ENCODE results near the gene ADM. TPM values are rescaled to one million over a fixed set of nuclear protein-coding genes. Genes with fewer than 3 reads are reported as not detected.

ADM gene
- total and polyA plus RNA-seq, 2 donors (not counting 1 experiment from before 2014, with no cell fraction given): 2.3 to 10.4 TPM

DNA sequence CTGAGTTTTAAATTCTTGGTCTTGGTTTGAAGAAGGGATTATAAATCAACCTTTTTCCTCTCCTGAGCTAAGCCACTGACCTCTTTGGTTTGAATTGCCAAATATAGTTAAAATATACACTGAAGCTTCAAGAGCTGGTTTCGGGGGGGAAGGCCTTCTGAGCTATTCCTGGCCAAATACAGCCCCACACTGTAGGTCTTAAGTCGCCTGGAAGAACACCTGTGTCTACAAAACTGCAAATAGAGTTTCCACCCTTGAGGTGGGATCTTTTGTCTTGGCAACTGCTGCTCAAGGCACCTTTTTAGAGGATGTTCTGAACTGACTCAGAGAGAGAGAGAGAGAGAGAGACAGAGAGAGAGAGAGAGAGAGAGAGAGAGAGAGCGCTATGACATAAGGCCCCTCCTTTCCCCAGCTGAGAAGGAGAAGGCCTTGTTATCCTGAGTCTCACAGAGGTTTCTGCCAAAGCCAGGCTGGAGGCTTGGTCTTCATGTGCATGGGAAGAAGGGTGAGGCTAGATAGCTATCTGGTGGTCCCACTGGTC is 5.5 kb downstream of the ADM start:
- peaks cover 36% of the 10 kb centered on the region for H3K4me1 Mint-ChIP-seq
- POLR2A ChIA-PET: interaction anchor here (1.2 kb wide), 1 partner anchor 551 kb away, joined by 3 read pairs; no protein-coding TSS in a partner anchor
- CTCF ChIA-PET: interaction anchor here (0.9 to 10.2 kb wide), 6 partner anchors 12 to 562 kb away, joined by 3 to 187 read pairs (median 7); no protein-coding TSS in a partner anchor

DNA sequence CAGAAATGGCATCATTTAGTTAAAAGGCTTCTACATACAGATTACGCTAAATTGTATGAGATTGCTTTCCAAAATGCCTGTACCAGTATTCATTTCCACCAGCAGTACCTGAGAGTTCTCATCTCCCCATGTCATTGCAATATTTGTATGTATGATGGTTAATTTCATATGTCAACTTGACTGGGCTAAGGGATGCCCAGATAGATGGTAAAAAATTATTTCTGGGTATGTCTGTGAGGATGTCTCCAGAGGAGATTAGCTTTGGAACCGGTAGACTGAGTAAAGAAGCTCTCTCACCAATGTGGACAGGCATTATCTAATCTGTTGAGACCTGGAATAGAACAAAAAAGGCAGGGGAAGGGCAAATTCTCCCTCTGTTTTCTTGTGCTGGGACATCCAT is 6.9 kb downstream of the ADM start:
- no peak overlapping the region for H3K4me2 ChIP-seq (replicated peaks; ENCODE audit: low read depth, low read length, poor library complexity, severe bottlenecking)
- intact Hi-C loops (cut with micrococcal nuclease): no loop called here
- no peak for ATAC-seq (ENCODE audit: low read depth)
- TF ChIP-seq, protein P1, sequence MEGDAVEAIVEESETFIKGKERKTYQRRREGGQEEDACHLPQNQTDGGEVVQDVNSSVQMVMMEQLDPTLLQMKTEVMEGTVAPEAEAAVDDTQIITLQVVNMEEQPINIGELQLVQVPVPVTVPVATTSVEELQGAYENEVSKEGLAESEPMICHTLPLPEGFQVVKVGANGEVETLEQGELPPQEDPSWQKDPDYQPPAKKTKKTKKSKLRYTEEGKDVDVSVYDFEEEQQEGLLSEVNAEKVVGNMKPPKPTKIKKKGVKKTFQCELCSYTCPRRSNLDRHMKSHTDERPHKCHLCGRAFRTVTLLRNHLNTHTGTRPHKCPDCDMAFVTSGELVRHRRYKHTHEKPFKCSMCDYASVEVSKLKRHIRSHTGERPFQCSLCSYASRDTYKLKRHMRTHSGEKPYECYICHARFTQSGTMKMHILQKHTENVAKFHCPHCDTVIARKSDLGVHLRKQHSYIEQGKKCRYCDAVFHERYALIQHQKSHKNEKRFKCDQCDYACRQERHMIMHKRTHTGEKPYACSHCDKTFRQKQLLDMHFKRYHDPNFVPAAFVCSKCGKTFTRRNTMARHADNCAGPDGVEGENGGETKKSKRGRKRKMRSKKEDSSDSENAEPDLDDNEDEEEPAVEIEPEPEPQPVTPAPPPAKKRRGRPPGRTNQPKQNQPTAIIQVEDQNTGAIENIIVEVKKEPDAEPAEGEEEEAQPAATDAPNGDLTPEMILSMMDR (IDR thresholded peaks at IDR 0.05): no peak
- TF ChIP-seq EZH2 (IDR thresholded peaks at IDR 0.05; ENCODE audit: borderline replicate concordance, insufficient read depth, low read depth, low read length, poor library complexity, severe bottlenecking): no peak
- POLR2A ChIA-PET: interaction anchor here (0.9 kb wide), 1 partner anchor 554 kb away, joined by 3 read pairs; no protein-coding TSS in a partner anchor
- no peaks in the 10 kb centered on the region for H4K20me1 ChIP-seq (ENCODE audit: control insufficient read depth, insufficient read depth, low read length, poor library complexity, severe bottlenecking)
- no peak for DNase-seq
- H3K27ac ChIP-seq (ENCODE audit: low read length in 2 of 2): no peak overlapping the region
- H3K9ac ChIP-seq (ENCODE audit: low read length): no peak overlapping the region
- Mint-ChIP-seq H3K27me3 (peaks cover 17% of the 10 kb centered on the region), H3K4me1 (peaks cover 25% of the 10 kb centered on the region), H3K9me3 (ENCODE audit: insufficient read depth) (no peaks in the 10 kb centered on the region), H3K27ac (no peak overlapping the region), H3K4me3 (no peak overlapping the region)
- H3K27me3 ChIP-seq (replicated peaks in 1 of 4; ENCODE audit: control extremely low read depth in 1 of 4, control insufficient read depth in 3 of 4, insufficient read depth in 4 of 4, low read length in 3 of 4): peaks cover 0 to 13% (median 3%) of the 10 kb centered on the region in 4 experiments
- H3K79me2 ChIP-seq (ENCODE audit: control insufficient read depth, insufficient read depth, low read length): no peaks in the 10 kb centered on the region
- CTCF ChIA-PET: interaction anchor here (2.3 to 10.2 kb wide), 2 partner anchors 16 to 103 kb away, joined by 10 to 187 read pairs; no protein-coding TSS in a partner anchor
- no CpG with 5 or more reads among the region's 2 CpGs for WGBS (ENCODE audit: insufficient coverage)
- H3K4me1 ChIP-seq (ENCODE audit: control insufficient read depth in 2 of 2, insufficient read depth in 2 of 2, low read length in 2 of 2): peaks cover 20 to 23% of the 10 kb centered on the region in 2 donors
- peaks cover 0 to 7% (median 4%) of the 10 kb centered on the region in 3 donors for H3K9me3 ChIP-seq (ENCODE audit: control extremely low read depth in 1 of 3, control insufficient read depth in 2 of 3, insufficient read depth in 1 of 3, low read length in 2 of 3)
- H3K4me3 ChIP-seq (ENCODE audit: control extremely low read depth in 1 of 5, extremely low read depth in 1 of 5, insufficient read depth in 1 of 5, low read depth in 2 of 5, low read length in 4 of 5): no peak overlapping the region
- no peaks in the 10 kb centered on the region for H3K36me3 ChIP-seq (replicated peaks in 1 of 2; ENCODE audit: control extremely low read depth in 1 of 2, control insufficient read depth in 1 of 2, extremely low read depth in 1 of 2, insufficient read depth in 2 of 2, low read length in 1 of 2)
- no peak overlapping the region for H2AFZ ChIP-seq (ENCODE audit: insufficient read depth, low read depth, low read length, poor library complexity, severe bottlenecking)

More for the DNA sequence above, 5.5 kb downstream of the ADM start:
- H3K4me1 ChIP-seq (ENCODE audit: control insufficient read depth in 2 of 2, insufficient read depth in 2 of 2, low read length in 2 of 2): peaks cover 32 to 37% of the 10 kb centered on the region in 2 donors
- H3K4me2 ChIP-seq (replicated peaks; ENCODE audit: low read depth, low read length, poor library complexity, severe bottlenecking): no peak overlapping the region
- intact Hi-C loops (cut with micrococcal nuclease): no loop called here
- H4K20me1 ChIP-seq (ENCODE audit: control insufficient read depth, insufficient read depth, low read length, poor library complexity, severe bottlenecking): no peaks in the 10 kb centered on the region
- TF ChIP-seq, protein P1 (IDR thresholded peaks at IDR 0.05): no peak
- TF ChIP-seq EZH2 (IDR thresholded peaks at IDR 0.05; ENCODE audit: borderline replicate concordance, insufficient read depth, low read depth, low read length, poor library complexity, severe bottlenecking): no peak
- no peak overlapping the region for H3K9ac ChIP-seq (ENCODE audit: low read length)
- no peak overlapping the region for H2AFZ ChIP-seq (ENCODE audit: insufficient read depth, low read depth, low read length, poor library complexity, severe bottlenecking)
- H3K9me3 ChIP-seq (ENCODE audit: control extremely low read depth in 1 of 3, control insufficient read depth in 2 of 3, insufficient read depth in 1 of 3, low read length in 2 of 3): peaks cover 0 to 16% (median 4%) of the 10 kb centered on the region in 3 donors
- Mint-ChIP-seq H3K4me3 (no peak overlapping the region), H3K27me3 (peaks cover 22% of the 10 kb centered on the region), H3K9me3 (ENCODE audit: insufficient read depth) (no peaks in the 10 kb centered on the region), H3K27ac (no peak overlapping the region)
- H3K36me3 ChIP-seq (replicated peaks in 1 of 2; ENCODE audit: control extremely low read depth in 1 of 2, control insufficient read depth in 1 of 2, extremely low read depth in 1 of 2, insufficient read depth in 2 of 2, low read length in 1 of 2): no peaks in the 10 kb centered on the region
- no peak overlapping the region for H3K27ac ChIP-seq (ENCODE audit: low read length in 2 of 2)
- peaks cover 0 to 27% (median 10%) of the 10 kb centered on the region in 4 experiments for H3K27me3 ChIP-seq (replicated peaks in 1 of 4; ENCODE audit: control extremely low read depth in 1 of 4, control insufficient read depth in 3 of 4, insufficient read depth in 4 of 4, low read length in 3 of 4)
- DNase-seq (no peak), ATAC-seq (ENCODE audit: low read depth) (no peak)
- H3K4me3 ChIP-seq (ENCODE audit: control extremely low read depth in 1 of 5, extremely low read depth in 1 of 5, insufficient read depth in 1 of 5, low read depth in 2 of 5, low read length in 4 of 5): no peak overlapping the region
- WGBS (ENCODE audit: insufficient coverage): 90% methylated on average over 2 of the region's 3 CpGs
- H3K79me2 ChIP-seq (ENCODE audit: control insufficient read depth, insufficient read depth, low read length): no peaks in the 10 kb centered on the region
